IPS DF 4.7 (cell line): ENCODE data around the gene SERPINA7.
"Not testable (repeated sequence)": the region's sequence is repeated elsewhere in the genome, so short reads cannot be mapped to it uniquely, and the experiment has no call there.

Source experiments
- DNase-seq: peaks from one replicate; pipeline ENCODE4 v3.0.0-alpha.2; 2013; ENCODE audit warnings: low spot score; ENCODE audit errors: extremely low read depth

The SERPINA7 gene

GRCh38 chrX:106038625-106039024, at the start of gene SERPINA7:
Gene SERPINA7, minus strand, starts transcription at chrX:106038727. Its CDS starts 1,669 bp downstream, at chrX:106037058.
- no peak for DNase-seq

- no peak for DNase-seq
Measured at GRCh38 chrX:106069048-106069447, 30.5 kb upstream of the SERPINA7 start.

- no peak for DNase-seq
Measured at GRCh38 chrX:106050054-106050453, 11.5 kb upstream of the SERPINA7 start.

- DNase-seq: no peak
Measured at GRCh38 chrX:106042296-106042695, 3.8 kb upstream of the SERPINA7 start.

DNA sequence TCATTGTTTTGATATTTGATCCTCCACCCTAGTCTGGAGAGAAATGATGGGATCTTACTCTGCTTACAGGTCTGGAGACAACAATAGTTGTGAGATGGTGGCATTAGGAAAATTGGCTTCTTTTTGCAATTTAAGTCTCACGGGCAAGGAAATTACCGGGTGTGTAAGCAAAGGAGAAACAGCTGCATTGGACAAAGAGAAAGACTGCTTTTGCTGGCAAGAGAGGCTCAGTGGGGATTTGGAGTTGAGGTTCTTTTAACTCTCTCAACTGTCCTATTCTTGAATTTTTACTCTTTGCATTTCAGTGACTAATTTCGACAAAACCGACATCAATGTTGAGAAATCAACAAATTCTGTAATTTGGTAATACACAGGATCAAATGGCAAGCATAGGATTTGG, 2.3 kb upstream of the SERPINA7 start:
- no peak for DNase-seq

DNA sequence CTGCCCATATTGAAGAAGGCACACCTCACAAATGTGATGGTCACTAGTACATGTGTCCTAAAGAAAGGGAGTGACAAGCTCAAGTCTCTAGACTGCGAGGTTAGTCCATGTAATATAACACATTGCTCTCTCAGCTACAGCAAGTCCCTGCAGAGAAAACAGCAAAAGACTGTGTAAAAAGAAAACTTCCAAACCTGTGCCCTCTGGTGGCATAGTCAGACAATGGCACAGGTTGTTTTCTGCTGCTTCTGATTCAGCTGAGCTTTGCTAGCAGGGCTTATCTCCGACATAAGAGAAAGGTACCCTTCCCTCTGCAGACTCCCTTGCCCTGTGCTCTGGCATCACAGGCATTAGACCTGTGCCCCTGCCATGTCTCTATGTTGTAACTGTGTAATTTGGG, 1.4 kb upstream of the SERPINA7 start:
- DNase-seq: no peak

DNA sequence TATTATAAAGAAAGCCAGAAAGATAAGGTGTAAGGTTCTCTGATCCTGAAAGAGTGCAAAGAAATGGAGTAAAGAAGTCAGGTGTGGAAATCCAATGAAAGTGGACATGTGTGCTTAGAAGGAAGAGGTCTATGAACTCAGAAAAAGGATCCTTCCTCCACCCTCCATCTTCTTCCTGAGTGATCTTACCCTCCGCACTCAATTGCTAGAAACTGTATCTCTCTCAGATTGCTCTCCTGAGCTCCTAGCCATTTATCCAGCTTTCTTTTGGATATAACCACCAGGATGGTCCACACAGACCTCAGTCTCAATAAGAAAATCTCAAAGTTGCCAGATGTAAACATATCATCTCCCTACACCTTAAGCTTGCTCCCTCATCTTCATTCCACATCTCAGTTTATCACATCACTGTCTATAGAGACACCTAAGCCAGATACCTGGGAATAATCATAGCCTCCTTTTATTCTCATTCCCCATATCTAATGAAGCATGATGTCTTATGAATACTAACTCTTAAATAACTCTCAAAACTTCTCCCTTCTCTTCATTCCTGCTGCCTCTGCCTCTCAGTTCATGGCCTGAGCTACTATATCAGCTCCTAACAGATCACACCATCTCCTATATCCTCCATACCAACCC, 573 bp downstream of the SERPINA7 start:
- DNase-seq: no peak

DNA sequence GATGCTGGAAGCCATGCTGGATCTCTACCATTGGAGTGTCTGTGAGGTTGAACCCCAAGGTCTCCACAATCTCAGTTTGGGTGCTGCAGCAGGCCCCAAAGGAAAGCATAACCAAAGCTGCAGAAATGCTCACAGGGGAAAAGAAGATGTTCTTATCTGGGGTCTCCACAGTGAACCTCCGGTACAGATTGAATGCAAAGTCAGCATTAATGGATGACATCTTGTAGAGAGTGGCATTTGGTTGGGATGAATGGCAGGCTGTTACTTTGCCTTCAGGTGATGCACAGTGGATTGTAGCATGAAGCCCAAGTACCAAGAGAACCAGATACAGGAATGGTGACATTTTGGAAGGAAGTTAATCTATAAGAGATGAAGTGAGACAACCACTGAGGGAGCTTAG, 1.8 kb downstream of the SERPINA7 start:
- no peak for DNase-seq

- no peak for DNase-seq
Measured at GRCh38 chrX:106035064-106035463, 3.5 kb downstream of the SERPINA7 start.

- no peak for DNase-seq
Measured at GRCh38 chrX:106023947-106024346, 14.6 kb downstream of the SERPINA7 start.

DNA sequence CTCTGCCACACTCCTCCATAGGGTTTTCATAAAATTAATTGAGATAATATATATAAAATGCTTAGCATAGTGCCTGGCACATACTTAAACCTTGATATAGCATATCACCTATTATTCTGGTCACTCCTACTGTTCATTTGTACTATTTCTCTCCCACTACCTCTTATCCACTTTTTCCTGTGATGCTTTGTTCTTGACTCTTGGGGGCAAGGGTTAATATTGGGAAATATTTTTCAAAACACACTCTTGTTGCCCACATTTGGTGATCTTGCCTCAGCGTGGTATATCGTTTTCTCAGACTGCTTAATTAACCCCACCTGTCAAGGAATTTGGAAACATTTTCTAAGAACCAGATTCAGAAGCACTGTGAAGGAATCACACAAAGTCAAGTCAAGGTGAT, 16.3 kb downstream of the SERPINA7 start:
- DNase-seq: no peak

DNA sequence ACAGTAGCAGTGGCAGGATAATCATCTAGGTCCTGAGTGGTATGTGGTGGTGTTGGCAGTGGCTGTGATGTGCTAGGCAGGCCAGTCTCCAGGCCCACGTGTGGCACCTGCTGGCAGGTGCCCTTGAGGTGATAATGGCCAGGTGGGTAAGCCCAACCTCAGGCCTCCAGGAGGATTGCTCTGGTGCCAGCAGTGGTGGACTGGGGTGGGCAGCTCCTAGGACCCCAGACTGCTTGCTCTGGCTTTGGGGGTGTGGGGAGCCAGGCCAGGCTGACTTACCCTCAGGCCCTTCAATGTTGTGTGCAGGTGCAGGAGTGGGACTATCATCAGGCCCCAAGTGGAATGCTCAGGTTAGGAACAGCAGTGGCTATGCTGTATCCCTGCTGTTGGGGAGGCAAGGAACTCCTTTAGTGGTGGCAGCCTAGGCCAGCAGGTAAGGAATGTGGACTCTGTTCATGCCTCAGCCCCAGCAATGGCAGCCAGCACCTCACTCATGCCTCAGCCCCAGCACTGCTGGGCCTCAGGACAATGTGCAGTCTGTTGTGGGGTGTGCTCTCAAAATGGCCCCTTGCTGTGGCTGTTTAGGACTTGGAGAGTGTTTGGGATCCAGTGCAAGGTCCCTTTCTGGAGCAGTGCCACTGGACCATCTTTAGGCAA, 24.3 kb downstream of the SERPINA7 start:
- DNase-seq: no peak

DNA sequence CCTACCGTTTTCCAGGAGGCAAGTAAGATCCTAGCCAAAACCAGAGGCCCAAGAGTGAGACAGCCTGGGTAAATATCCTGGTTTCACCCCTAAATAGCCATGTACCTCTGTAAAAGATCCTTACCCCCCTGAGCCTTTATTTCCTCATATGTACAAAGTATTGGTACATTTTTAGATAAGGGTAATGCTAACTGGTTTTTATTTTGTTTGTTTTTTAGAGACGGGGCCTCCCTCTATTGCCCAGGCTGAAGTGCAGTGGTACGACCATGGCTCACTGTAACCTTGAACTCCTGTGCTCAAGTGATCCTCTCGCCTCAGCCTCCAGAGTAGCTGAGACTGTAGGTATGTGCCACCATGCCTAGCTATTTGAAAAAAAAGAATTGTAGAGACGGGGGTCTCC, 29.4 kb downstream of the SERPINA7 start:
- no peak for DNase-seq

DNA sequence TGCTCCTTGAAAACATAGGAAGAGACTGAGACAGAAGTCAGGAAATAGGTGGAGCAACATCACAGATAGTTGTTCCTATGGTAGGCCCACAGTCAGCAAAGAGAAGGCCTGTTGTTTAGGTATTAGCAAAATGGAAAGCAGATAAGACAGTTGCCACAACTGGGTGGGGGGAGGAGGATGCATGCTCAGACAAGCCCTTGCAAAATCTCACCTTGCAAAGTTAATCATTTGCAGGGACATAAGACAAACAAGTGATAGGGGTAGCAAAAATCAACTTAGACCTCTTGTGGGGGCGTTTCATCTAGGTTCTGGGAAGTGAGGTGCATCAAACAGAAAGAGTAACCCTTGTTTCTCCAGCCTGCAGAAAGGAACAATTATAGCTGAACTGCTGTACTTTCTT, 30.7 kb downstream of the SERPINA7 start:
- no peak for DNase-seq

DNA sequence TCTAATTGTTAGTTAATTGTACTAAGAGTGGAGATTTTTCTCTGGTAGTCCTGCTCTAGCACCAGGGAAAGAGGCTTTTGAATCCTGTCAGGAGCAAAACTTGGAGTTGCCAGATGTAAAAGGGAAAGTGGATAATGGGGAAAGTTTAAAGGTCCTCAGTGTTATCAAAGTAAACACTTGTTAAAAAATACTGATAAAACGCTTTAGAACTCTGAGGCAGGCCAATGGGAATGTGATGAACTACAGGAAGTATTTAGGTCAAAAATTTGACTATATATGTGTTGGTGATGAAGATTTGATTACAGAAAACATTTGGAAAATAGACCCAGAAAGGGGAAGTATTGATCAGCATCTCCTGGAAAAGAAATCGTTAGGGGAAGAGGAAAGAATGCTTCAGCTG, 32.8 kb downstream of the SERPINA7 start:
- DNase-seq: no peak

DNA sequence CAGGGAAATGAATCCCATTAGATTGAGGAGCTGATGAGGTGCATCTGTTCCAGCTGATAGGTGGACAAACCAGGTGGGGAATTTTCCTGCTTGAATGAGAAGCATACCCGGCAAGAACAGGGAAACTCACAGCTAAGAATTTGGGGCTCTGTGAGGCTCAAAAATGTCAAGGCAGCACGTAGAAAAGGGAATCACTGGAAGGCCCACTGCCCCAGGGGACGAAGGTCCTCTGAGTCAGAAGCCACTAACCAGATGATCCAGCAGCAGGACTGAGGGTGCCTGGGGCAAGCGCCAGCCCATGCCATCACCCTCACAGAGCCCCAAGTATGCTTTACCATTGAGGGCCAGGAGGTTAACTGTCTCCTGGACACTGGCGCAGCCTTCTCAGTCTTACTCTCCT, 37.9 kb downstream of the SERPINA7 start:
- not testable (repeated sequence) for DNase-seq

GRCh38 chrX:106000203-106000602, 38.3 kb downstream of the SERPINA7 start:
- no peak for DNase-seq

GRCh38 chrX:105999294-105999693, 39.2 kb downstream of the SERPINA7 start:
- no peak for DNase-seq

DNA sequence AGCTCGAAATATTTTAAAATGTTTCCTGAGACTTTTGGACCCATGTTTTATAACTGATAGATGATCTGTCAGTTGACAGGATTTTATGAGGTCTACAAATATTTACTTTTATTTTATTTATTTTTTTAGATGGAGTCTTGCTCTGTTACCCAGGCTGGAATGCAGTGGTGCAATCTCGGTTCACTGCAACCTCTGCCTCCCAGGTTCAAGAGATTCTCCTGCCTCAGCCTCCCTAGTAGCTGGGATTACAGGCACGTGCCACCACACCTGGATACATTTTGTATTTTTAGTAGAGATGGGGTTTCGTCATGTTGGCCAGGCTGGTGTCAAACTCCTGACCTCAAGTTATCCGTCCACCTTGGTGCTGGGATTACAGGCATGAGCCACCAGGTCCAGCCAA, 50.0 kb downstream of the SERPINA7 start:
- DNase-seq: not testable (repeated sequence)
